Activated naive CD4-positive, alpha-beta T cell treated with anti-CD3 and anti-CD28 coated beads, Interleukin-2, amount 50 U/mL, for 24 hours (primary cell): Measurements from ENCODE around the gene KCNT1.

Source experiments
- H3K27ac Mint-ChIP-seq: one replicate; pipeline ENCODE4 v1.8.0; 2021; ENCODE audit warnings: mild to moderate bottlenecking, mixed read lengths
- H3K27me3 Mint-ChIP-seq: one replicate; pipeline ENCODE4 v1.8.0; 2021; ENCODE audit warnings: mixed read lengths
- H3K36me3 Mint-ChIP-seq: one replicate; pipeline ENCODE4 v1.8.0; 2021; ENCODE audit warnings: mixed read lengths
- H3K4me1 Mint-ChIP-seq: one replicate; pipeline ENCODE4 v1.8.0; 2021; ENCODE audit warnings: mixed read lengths
- H3K4me3 Mint-ChIP-seq: one replicate; pipeline ENCODE4 v1.8.0; 2021; ENCODE audit warnings: mild to moderate bottlenecking, mixed read lengths
- H3K9me3 Mint-ChIP-seq: one replicate; pipeline ENCODE4 v1.8.0; 2021; ENCODE audit warnings: mixed read lengths

The KCNT1 gene

DNA sequence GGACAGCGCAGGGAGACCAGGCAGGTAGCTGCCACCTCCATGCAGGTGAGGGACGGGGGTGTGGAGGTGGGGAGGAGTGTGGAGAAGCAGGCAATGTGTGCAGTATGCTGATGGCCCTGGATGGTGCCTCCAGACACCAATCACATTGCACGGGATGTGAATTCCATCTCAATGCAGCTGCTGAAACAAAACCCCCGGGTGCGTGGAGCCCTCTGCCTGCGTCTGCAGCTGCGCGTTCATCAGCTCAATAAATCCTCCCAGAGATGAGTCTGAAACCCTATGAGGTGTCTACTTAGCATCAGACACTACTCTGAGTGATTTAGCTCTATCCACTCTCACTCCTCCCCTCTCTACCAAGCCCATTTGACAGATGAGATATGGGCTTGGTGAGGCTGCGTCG is 13.0 kb upstream of the KCNT1 start:
- H3K4me3 Mint-ChIP-seq: no peak overlapping the region
- no peak overlapping the region for H3K27ac Mint-ChIP-seq
- peaks cover 2% of the 10 kb centered on the region for H3K27me3 Mint-ChIP-seq
- H3K4me1 Mint-ChIP-seq: no peaks in the 10 kb centered on the region
- H3K9me3 Mint-ChIP-seq: no peaks in the 10 kb centered on the region
- H3K36me3 Mint-ChIP-seq: no peaks in the 10 kb centered on the region

DNA sequence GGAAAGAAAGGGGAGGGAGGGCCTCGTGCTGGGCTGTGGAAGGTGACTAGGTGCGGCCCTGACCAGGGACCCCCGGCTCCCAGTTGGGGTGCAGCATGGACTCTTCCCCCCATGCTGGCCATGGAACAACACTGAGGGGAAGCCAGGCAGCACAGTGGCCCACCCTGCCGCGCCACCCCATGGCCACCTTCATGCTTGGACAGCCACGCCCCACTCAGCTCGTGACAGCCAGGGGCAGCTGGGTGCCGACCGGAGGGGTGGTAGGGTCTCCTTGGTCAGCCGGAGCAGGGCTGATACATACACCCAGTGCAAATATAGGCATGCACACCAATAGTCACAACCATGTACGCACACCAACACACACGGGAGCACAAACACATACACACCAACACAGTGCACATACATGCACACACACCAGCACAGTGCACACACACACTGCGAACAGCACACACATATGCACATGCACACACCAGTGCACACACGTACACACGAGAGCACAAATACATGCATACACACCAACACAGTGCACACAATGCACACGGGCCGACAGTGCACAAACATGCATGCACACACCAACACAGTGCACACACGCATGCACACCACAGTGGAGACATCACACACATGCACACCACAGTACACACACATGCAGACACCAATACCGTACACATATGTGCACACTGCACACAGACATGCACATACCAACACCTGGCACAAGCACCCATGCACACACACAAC is 11.0 kb upstream of the KCNT1 start:
- H3K4me1 Mint-ChIP-seq: no peaks in the 10 kb centered on the region
- no peak overlapping the region for H3K27ac Mint-ChIP-seq
- no peaks in the 10 kb centered on the region for H3K36me3 Mint-ChIP-seq
- H3K4me3 Mint-ChIP-seq: no peak overlapping the region
- H3K9me3 Mint-ChIP-seq: no peaks in the 10 kb centered on the region
- H3K27me3 Mint-ChIP-seq: peaks cover 2% of the 10 kb centered on the region

DNA sequence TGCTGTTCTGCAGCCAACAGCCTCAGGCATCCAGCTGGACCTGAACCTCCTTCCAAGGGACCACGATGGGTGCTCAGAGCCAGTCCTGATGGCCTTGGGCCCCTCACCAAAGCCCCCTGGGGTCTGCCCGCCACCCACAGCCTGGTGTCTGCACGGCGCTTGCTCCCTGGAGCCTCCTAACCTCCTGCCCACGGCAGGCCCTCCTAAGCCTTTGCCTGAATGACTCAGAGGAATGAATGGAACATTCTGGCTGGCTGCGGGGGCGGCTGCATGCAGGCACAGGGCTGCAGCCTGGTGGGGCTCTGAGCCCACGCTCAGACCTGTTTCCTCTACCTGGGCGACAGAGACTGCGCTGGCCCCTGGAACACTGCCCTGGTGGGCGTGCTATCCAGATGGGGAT is 9.6 kb upstream of the KCNT1 start:
- Mint-ChIP-seq H3K27me3 (peaks cover 2% of the 10 kb centered on the region), H3K27ac (no peak overlapping the region), H3K36me3 (no peaks in the 10 kb centered on the region), H3K4me3 (no peak overlapping the region), H3K9me3 (no peaks in the 10 kb centered on the region), H3K4me1 (no peaks in the 10 kb centered on the region)

GRCh38 chr9:135693265-135693664 is 8.7 kb upstream of the KCNT1 start:
- peaks cover 2% of the 10 kb centered on the region for H3K27me3 Mint-ChIP-seq
- H3K9me3 Mint-ChIP-seq: no peaks in the 10 kb centered on the region
- H3K4me1 Mint-ChIP-seq: no peaks in the 10 kb centered on the region
- H3K4me3 Mint-ChIP-seq: no peak overlapping the region
- peak overlapping the region; percentile 46 for H3K27ac Mint-ChIP-seq
- H3K36me3 Mint-ChIP-seq: no peaks in the 10 kb centered on the region

DNA sequence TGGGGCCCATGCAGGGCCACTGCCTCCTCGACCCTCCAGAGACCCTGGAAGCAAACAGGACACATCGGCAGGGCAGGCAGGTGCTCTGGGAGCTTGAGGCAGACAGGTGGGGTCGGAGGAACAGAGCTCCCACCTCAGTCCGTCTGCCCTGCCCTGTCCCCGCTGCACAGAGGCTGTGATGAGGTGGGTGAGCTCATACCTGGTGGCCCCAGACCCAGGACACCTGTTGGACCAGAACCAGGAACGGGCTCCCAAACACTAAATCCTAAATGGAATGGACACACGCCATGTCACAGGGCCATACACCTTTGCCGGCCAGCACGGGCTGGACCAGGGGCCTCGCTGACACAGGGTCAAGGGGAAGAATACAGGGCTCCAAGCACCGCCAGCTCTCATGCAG is 8.2 kb upstream of the KCNT1 start:
- Mint-ChIP-seq H3K9me3 (no peaks in the 10 kb centered on the region), H3K27me3 (peaks cover 2% of the 10 kb centered on the region), H3K4me3 (no peak overlapping the region), H3K27ac (no peak overlapping the region), H3K36me3 (no peaks in the 10 kb centered on the region), H3K4me1 (no peaks in the 10 kb centered on the region)

DNA sequence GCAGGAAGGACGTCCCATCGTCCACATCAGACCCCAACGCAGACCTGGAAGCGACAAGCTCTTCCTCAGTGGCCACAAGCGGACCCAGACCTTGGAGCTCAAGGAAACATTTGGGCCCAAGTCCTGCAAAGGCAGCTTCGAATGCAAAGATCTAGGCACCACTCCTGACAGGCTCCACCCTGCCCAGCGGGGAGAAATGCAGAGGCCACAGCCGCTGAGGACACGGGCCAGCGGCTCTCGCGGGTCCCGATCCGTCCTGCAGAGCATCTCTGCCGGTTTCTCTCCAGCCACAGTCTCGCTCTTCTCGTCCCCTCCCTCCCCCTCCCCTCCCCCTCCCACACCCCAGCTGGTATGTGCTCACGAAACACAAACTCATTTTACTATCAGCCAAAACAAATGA is 7.6 kb upstream of the KCNT1 start:
- Mint-ChIP-seq H3K4me3 (no peak overlapping the region), H3K36me3 (no peaks in the 10 kb centered on the region), H3K9me3 (no peaks in the 10 kb centered on the region), H3K27ac (no peak overlapping the region), H3K4me1 (no peaks in the 10 kb centered on the region), H3K27me3 (peaks cover 2% of the 10 kb centered on the region)

DNA sequence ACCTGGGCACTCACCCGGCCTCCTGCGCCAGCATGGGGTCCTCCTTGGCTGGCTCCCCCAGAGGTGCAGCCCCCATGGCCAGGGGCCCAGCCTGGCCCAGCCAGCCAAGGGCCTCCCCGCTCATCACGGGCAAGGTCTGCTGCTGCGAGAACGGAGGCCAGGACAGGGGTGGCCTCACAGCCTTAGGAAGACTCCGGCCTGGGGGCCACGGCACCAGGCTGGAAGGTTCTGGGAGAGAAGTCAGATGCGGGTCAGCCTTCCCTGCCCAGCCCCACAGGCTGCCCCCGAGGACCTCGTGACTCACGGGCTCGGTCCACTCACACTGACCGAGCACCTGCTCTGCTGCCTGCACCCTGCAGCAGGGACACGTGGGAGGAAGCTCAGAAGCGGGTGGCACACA is 6.9 kb upstream of the KCNT1 start:
- Mint-ChIP-seq H3K36me3 (no peaks in the 10 kb centered on the region), H3K27ac (no peak overlapping the region), H3K27me3 (peaks cover 2% of the 10 kb centered on the region), H3K4me1 (no peaks in the 10 kb centered on the region), H3K4me3 (no peak overlapping the region), H3K9me3 (no peaks in the 10 kb centered on the region)

GRCh38 chr9:135695642-135696041 is 6.3 kb upstream of the KCNT1 start:
- peaks cover 2% of the 10 kb centered on the region for H3K27me3 Mint-ChIP-seq
- no peaks in the 10 kb centered on the region for H3K36me3 Mint-ChIP-seq
- H3K4me3 Mint-ChIP-seq: no peak overlapping the region
- H3K9me3 Mint-ChIP-seq: no peaks in the 10 kb centered on the region
- no peak overlapping the region for H3K27ac Mint-ChIP-seq
- H3K4me1 Mint-ChIP-seq: no peaks in the 10 kb centered on the region

GRCh38 chr9:135696446-135696845 is 5.5 kb upstream of the KCNT1 start:
- H3K27me3 Mint-ChIP-seq: peaks cover 2% of the 10 kb centered on the region
- no peaks in the 10 kb centered on the region for H3K9me3 Mint-ChIP-seq
- H3K36me3 Mint-ChIP-seq: no peaks in the 10 kb centered on the region
- no peak overlapping the region for H3K4me3 Mint-ChIP-seq
- H3K4me1 Mint-ChIP-seq: no peaks in the 10 kb centered on the region
- H3K27ac Mint-ChIP-seq: no peak overlapping the region

DNA sequence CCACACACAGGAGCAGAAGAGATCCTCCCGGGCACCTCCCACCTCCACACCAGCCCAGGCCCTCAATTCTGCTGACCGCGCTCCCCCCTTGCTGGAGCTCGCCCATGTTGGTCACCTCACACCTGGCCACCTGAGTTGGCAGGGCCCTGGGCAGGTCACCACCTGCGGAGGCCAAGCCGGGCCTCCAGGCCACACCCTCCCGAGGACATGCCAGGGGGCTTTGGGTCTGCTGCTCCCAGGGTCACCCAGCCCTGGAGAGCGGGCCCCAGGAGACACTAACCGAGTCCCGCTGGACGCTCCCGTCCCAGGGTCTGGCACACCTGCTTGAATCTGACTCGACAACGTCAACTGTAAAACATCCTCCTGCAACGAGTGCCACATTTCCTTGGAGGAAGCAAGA is 4.8 kb upstream of the KCNT1 start:
- Mint-ChIP-seq H3K9me3 (no peaks in the 10 kb centered on the region), H3K36me3 (no peaks in the 10 kb centered on the region), H3K27me3 (peaks cover 2% of the 10 kb centered on the region)

DNA sequence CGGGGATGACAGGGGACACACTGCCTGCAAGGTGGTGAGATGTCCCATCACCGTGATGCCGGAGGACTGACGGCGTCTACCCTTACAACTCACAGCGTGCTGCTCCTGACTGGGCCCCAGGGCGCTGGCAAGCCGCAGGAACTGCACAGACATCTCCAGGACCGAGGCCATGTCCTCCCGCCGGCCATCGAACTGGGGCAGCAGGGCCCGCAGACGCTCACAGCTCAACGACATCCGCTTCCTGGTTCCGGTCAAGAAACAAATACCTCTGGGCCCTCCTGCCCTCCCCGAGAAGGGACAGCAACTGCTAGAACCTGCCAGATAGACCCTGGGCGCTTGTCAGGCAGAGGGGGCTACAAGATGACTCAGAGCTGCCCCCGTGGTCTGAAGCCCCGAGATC is 3.7 kb upstream of the KCNT1 start:
- H3K4me3 Mint-ChIP-seq: no peak overlapping the region

More for the DNA sequence above, 4.8 kb upstream of the KCNT1 start:
- no peaks in the 10 kb centered on the region for H3K4me1 Mint-ChIP-seq
- no peak overlapping the region for H3K4me3 Mint-ChIP-seq
- H3K27ac Mint-ChIP-seq: no peak overlapping the region

GRCh38 chr9:135698767-135699166 is 3.2 kb upstream of the KCNT1 start:
- peaks cover 4% of the 10 kb centered on the region for H3K27me3 Mint-ChIP-seq
- H3K4me1 Mint-ChIP-seq: no peaks in the 10 kb centered on the region
- H3K4me3 Mint-ChIP-seq: no peak overlapping the region
- H3K36me3 Mint-ChIP-seq: no peaks in the 10 kb centered on the region
- no peaks in the 10 kb centered on the region for H3K9me3 Mint-ChIP-seq
- H3K27ac Mint-ChIP-seq: no peak overlapping the region

More for the DNA sequence above, 3.7 kb upstream of the KCNT1 start:
- Mint-ChIP-seq H3K4me1 (no peaks in the 10 kb centered on the region), H3K27me3 (peaks cover 3% of the 10 kb centered on the region), H3K36me3 (no peaks in the 10 kb centered on the region), H3K27ac (no peak overlapping the region), H3K9me3 (no peaks in the 10 kb centered on the region)

DNA sequence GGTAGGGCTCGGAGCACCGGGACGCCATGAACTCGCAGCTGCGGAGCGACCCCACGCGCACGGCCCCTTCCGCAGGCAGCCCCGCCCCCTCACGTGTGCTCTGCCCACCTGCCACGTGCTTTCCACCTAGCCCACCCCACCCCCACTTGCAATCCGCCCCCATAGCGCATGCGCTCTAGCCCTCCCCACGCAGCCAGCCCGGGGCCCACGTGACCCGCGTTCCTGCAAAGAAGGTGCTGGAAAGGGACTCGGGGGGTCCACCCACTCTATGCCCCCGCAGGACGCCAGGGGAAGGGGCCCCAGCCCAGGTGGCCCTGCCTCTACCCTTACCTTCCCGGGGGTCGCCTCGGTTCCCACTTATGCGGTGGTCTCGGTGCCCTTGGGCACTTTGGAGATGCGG is 2.5 kb upstream of the KCNT1 start, which contains the start of gene SOHLH1:
TSS of gene SOHLH1 (minus strand) at position 42 of the 400 bp plus-strand sequence. CDS start at position 28, 14 bp downstream.
- H3K4me1 Mint-ChIP-seq: no peaks in the 10 kb centered on the region
- H3K27ac Mint-ChIP-seq: no peak within 1 kb of the TSS
- no peaks in the 10 kb centered on the region for H3K9me3 Mint-ChIP-seq
- H3K36me3 Mint-ChIP-seq: no peaks in the 10 kb centered on the region
- H3K27me3 Mint-ChIP-seq: peaks cover 4% of the 10 kb centered on the region
- H3K4me3 Mint-ChIP-seq: no peak within 1 kb of the TSS

GRCh38 chr9:135700525-135700924 is 1.5 kb upstream of the KCNT1 start:
- Mint-ChIP-seq H3K4me3 (no peak overlapping the region), H3K27ac (no peak overlapping the region), H3K9me3 (no peaks in the 10 kb centered on the region), H3K4me1 (no peaks in the 10 kb centered on the region), H3K36me3 (no peaks in the 10 kb centered on the region), H3K27me3 (peaks cover 5% of the 10 kb centered on the region)

GRCh38 chr9:135701067-135701958 is 672 bp upstream of the KCNT1 start:
- Mint-ChIP-seq H3K4me3 (no peak overlapping the region), H3K27me3 (peaks cover 5% of the 10 kb centered on the region), H3K9me3 (no peaks in the 10 kb centered on the region), H3K4me1 (no peaks in the 10 kb centered on the region), H3K27ac (no peak overlapping the region), H3K36me3 (no peaks in the 10 kb centered on the region)

- H3K36me3 Mint-ChIP-seq: no peaks in the 10 kb centered on the region
- no peaks in the 10 kb centered on the region for H3K9me3 Mint-ChIP-seq
- H3K27me3 Mint-ChIP-seq: peaks cover 5% of the 10 kb centered on the region
- no peaks in the 10 kb centered on the region for H3K4me1 Mint-ChIP-seq
- no peak overlapping the region for H3K27ac Mint-ChIP-seq
- H3K4me3 Mint-ChIP-seq: no peak overlapping the region
These were observed 1.7 kb downstream of the KCNT1 start for GRCh38 chr9:135703726-135704125.
